A549 (cell line): Measurements from ENCODE around the gene CACNA1D.

ENCODE experiments used
- CEBPB ChIP-seq, 2 experiments: fragments of >200 bp in 1 of 2; sonication (Bioruptor Twin) in 1 of 2; formaldehyde crosslinking in 1 of 2; IDR thresholded peaks; 2 replicates each; pipeline ENCODE4 v1.6.1; 2012 to 2016
- CHD2 ChIP-seq: fragments of 150-350 bp; IDR thresholded peaks from 2 replicates; pipeline ENCODE4 v1.6.1; 2014; ENCODE audit warnings: low read length; ENCODE audit not compliant: partially characterized antibody
- EP300 ChIP-seq, 2 experiments: fragments of >200 bp; sonication (Bioruptor Twin); formaldehyde crosslinking; IDR thresholded peaks; 2 replicates in 1 of 2; 3 replicates in 1 of 2; pipeline ENCODE4 v1.6.1; 2016 to 2017
- HDAC2 ChIP-seq: fragments of 200-600 bp; sonication (generic); IDR thresholded peaks from 2 replicates; pipeline ENCODE4 v1.6.1; 2016
- KDM1A ChIP-seq: fragments of 200-600 bp; sonication (generic); IDR thresholded peaks from 2 replicates; pipeline ENCODE4 v1.6.1; 2016; ENCODE audit warnings: low read depth, mild to moderate bottlenecking
- POLR2A ChIP-seq: IDR thresholded peaks from 2 replicates; pipeline ENCODE4 v1.6.1; 2012; ENCODE audit warnings: mild to moderate bottlenecking, low read length
- RAD21 ChIP-seq, 2 experiments: fragments of >200 bp in 1 of 2; sonication (Bioruptor Twin) in 1 of 2; formaldehyde crosslinking in 1 of 2; IDR thresholded peaks in 1 of 2; conservative IDR thresholded peaks in 1 of 2; 2 replicates in 1 of 2; 3 replicates in 1 of 2; pipeline ENCODE4 v1.6.1; 2012 to 2018; ENCODE audit warnings: inconsistent platforms in 1 of 2
- TF ChIP-seq, protein P1 (sequence below): fragments of >200 bp; sonication (Bioruptor Twin); formaldehyde crosslinking; IDR thresholded peaks from 3 replicates; pipeline ENCODE4 v1.5.1; 2016
- TF ChIP-seq, protein P2 (sequence below): fragments of 200-600 bp; sonication (generic); IDR thresholded peaks from 2 replicates; pipeline ENCODE4 v1.6.1; 2016; ENCODE audit warnings: antibody characterized with exemption, mild to moderate bottlenecking, moderate library complexity
- TF ChIP-seq, protein P3 (sequence below): IDR thresholded peaks from 2 replicates; pipeline ENCODE4 v1.6.1; 2012

DNA sequence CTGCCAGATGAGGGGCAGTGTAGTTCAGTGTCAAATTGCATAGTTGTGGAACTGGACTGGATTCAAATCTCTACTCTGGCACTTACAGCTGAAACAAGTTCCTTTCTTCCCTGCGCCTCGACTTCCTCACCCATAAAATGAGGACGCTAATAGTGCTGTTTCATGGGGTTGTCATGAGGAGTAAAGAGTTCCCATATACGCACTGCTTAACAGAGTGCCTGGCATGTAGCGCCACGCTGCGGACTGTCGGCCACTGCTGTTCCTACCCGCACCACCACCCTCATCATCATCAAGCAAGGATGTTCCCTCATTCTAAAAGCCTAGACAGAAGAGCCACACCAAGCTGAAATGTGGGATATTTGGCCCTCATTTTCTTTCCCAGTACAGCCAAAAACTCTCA, 259.9 kb downstream of the CACNA1D start:
- TF ChIP-seq, protein P1, sequence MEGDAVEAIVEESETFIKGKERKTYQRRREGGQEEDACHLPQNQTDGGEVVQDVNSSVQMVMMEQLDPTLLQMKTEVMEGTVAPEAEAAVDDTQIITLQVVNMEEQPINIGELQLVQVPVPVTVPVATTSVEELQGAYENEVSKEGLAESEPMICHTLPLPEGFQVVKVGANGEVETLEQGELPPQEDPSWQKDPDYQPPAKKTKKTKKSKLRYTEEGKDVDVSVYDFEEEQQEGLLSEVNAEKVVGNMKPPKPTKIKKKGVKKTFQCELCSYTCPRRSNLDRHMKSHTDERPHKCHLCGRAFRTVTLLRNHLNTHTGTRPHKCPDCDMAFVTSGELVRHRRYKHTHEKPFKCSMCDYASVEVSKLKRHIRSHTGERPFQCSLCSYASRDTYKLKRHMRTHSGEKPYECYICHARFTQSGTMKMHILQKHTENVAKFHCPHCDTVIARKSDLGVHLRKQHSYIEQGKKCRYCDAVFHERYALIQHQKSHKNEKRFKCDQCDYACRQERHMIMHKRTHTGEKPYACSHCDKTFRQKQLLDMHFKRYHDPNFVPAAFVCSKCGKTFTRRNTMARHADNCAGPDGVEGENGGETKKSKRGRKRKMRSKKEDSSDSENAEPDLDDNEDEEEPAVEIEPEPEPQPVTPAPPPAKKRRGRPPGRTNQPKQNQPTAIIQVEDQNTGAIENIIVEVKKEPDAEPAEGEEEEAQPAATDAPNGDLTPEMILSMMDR = no peak
- TF ChIP-seq HDAC2 = no peak
- no peak for TF ChIP-seq POLR2A
- no peak for TF ChIP-seq CEBPB (IDR thresholded peaks at IDR 0.05)
- TF ChIP-seq, protein P2, sequence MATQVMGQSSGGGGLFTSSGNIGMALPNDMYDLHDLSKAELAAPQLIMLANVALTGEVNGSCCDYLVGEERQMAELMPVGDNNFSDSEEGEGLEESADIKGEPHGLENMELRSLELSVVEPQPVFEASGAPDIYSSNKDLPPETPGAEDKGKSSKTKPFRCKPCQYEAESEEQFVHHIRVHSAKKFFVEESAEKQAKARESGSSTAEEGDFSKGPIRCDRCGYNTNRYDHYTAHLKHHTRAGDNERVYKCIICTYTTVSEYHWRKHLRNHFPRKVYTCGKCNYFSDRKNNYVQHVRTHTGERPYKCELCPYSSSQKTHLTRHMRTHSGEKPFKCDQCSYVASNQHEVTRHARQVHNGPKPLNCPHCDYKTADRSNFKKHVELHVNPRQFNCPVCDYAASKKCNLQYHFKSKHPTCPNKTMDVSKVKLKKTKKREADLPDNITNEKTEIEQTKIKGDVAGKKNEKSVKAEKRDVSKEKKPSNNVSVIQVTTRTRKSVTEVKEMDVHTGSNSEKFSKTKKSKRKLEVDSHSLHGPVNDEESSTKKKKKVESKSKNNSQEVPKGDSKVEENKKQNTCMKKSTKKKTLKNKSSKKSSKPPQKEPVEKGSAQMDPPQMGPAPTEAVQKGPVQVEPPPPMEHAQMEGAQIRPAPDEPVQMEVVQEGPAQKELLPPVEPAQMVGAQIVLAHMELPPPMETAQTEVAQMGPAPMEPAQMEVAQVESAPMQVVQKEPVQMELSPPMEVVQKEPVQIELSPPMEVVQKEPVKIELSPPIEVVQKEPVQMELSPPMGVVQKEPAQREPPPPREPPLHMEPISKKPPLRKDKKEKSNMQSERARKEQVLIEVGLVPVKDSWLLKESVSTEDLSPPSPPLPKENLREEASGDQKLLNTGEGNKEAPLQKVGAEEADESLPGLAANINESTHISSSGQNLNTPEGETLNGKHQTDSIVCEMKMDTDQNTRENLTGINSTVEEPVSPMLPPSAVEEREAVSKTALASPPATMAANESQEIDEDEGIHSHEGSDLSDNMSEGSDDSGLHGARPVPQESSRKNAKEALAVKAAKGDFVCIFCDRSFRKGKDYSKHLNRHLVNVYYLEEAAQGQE = no peak
- no peak for TF ChIP-seq RAD21 (conservative IDR thresholded peaks at IDR 0.05 in 1 of 2, IDR thresholded peaks at IDR 0.05 in 1 of 2)
- TF ChIP-seq, protein P3, sequence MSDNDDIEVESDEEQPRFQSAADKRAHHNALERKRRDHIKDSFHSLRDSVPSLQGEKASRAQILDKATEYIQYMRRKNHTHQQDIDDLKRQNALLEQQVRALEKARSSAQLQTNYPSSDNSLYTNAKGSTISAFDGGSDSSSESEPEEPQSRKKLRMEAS = no peak
- TF ChIP-seq CHD2 = no peak
- TF ChIP-seq KDM1A = no peak
- no peak for TF ChIP-seq EP300 (IDR thresholded peaks at IDR 0.05)
